Sigmoid colon (tissue), 4 donors: Measurements from ENCODE around the gene PTRH1.

Experiments
- POLR2A ChIP-seq, 2 donors: fragments of 450-650 bp; IDR thresholded peaks; one replicate each; pipeline ENCODE4 v1.6.1; 2016; ENCODE audit warnings: antibody characterized with exemption in 2 of 2, mild to moderate bottlenecking in 2 of 2, moderate library complexity in 2 of 2
- POLR2AphosphoS5 ChIP-seq, 4 donors: sonication (generic); formaldehyde crosslinking; IDR thresholded peaks; one replicate each; pipeline ENCODE4 v1.6.1; 2017; ENCODE audit warnings: antibody characterized with exemption in 4 of 4
- TF ChIP-seq, protein P1 (sequence below), 4 experiments: fragments of 450-650 bp in 3 of 4; fragments of 200-600 bp in 1 of 4; IDR thresholded peaks; one replicate each; pipeline ENCODE4 v1.5.1; 2016 to 2019; ENCODE audit warnings: antibody characterized with exemption in 4 of 4, mild to moderate bottlenecking in 3 of 4, moderate library complexity in 2 of 4

DNA sequence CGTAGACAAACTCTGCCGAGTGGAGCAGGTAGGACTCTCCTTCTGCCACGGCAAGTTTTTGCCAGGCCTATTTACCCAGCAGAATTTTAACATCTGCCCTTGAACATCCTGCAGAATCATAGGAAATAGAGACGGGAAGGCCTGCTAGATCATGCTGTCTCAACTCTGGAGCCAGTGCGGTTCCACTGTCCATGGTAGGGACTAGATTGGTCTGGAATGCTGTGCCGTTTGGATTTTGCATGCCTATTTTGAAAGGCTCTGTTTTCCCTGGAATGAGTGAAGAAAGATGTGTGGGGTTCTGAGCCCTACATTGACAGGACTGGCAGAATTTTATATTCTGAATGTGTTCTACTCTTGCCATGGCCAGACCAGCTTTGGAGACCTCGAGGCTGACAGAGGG, 42.2 kb downstream of the PTRH1 start:
- TF ChIP-seq, protein P1, sequence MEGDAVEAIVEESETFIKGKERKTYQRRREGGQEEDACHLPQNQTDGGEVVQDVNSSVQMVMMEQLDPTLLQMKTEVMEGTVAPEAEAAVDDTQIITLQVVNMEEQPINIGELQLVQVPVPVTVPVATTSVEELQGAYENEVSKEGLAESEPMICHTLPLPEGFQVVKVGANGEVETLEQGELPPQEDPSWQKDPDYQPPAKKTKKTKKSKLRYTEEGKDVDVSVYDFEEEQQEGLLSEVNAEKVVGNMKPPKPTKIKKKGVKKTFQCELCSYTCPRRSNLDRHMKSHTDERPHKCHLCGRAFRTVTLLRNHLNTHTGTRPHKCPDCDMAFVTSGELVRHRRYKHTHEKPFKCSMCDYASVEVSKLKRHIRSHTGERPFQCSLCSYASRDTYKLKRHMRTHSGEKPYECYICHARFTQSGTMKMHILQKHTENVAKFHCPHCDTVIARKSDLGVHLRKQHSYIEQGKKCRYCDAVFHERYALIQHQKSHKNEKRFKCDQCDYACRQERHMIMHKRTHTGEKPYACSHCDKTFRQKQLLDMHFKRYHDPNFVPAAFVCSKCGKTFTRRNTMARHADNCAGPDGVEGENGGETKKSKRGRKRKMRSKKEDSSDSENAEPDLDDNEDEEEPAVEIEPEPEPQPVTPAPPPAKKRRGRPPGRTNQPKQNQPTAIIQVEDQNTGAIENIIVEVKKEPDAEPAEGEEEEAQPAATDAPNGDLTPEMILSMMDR (IDR thresholded peaks at IDR 0.05): no peak
- TF ChIP-seq POLR2A (IDR thresholded peaks at IDR 0.05) (no peak), POLR2AphosphoS5 (IDR thresholded peaks at IDR 0.05) (no peak)
